GF-D8 (cell line): ENCODE measurements around the gene CRAMP1.

Experiments
- DNase-seq: peaks from one replicate; lab custom pipeline; 2025; lab: John Stamatoyannopoulos, UW

The CRAMP1 gene

GRCh38 chr16:1655909-1656807, 44.0 kb downstream of the CRAMP1 start:
- no peak for DNase-seq

- no peak for DNase-seq
Measured at GRCh38 chr16:1656808-1657617, 44.9 kb downstream of the CRAMP1 start.

- DNase-seq: no peak
Measured at GRCh38 chr16:1657841-1658240, 45.7 kb downstream of the CRAMP1 start.

- no peak for DNase-seq
Measured at GRCh38 chr16:1659031-1659430, 46.9 kb downstream of the CRAMP1 start.

GRCh38 chr16:1661826-1662225, 49.7 kb downstream of the CRAMP1 start:
- no peak for DNase-seq

DNA sequence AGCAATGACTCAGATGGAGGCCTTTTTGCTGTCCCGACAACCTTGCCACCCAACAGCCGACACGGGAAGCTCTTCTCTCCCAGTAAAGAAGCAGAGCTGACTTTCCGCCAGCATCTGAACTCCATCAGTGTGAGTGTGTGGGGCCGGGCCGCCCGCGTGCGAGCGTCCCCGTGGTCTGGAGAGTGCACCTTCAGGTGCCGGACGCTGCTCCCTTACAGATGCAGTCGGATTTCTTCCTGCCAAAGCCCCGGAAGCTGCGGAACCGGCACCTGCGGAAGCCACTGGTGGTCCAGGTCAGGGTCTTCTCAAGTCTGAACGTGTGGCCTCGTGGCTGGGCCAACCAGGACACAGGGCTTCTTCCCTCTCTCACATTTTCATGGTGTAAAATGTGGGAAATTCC, 50.4 kb downstream of the CRAMP1 start:
- DNase-seq: no peak

DNA sequence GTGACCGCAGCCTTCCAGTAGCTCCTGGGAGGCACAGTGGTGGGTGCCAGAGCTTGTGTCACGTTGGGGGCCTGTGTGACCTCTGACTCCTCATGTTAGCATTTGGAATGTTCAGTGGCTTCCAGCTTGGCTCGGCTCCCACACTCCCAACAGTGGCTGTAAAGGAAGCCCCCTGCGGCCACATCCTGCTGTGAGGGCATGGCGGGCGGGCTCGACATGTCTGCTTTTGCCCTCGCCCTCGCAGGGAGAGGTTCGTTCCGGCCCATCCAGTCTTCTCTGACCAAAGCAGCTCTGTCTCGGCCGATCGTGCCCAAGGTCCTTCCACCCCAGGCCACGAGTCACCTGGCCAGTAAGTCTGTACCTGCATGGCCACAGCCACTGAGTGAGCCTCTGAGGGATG, 53.7 kb downstream of the CRAMP1 start:
- no peak for DNase-seq

- DNase-seq: no peak
Measured at GRCh38 chr16:1666316-1666715, 54.2 kb downstream of the CRAMP1 start.

DNA sequence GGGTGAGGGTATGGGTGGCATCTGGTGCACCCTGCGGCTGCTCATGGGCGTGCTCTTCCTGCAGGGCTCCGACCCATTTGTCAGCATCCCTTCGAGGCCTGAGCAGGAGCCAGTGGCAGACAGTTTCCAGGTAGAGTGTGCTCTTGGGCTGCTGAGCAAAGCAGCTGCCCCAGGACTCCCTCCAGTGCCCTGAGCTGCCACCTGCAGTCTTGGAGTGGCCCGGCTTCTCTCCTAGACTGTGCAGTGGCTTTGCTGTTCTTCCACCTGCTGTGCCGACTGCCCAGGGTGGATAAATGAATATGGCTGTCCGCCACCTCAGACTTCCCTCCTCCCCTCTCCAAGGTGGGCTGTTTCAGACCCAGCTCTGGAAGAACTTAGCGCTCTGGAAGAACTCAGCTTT, 55.1 kb downstream of the CRAMP1 start:
- DNase-seq: no peak

DNA sequence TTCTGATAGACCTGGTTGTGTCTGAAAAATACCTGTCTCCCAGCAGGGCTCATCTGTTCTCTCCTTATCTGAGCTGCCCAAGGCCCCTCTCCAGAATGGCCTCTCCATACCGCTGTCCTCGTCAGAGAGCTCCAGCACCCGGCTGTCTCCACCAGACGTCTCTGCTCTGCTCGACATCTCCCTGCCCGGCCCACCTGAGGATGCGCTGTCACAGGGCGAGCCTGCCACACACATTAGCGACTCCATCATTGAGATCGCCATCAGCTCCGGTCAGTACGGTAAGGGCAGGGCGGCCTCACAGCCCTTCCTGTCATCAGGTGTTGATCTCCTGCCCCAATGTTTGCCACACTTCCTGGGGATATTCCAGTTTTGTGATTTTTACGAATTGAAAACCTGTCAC, 55.8 kb downstream of the CRAMP1 start:
- no peak for DNase-seq

DNA sequence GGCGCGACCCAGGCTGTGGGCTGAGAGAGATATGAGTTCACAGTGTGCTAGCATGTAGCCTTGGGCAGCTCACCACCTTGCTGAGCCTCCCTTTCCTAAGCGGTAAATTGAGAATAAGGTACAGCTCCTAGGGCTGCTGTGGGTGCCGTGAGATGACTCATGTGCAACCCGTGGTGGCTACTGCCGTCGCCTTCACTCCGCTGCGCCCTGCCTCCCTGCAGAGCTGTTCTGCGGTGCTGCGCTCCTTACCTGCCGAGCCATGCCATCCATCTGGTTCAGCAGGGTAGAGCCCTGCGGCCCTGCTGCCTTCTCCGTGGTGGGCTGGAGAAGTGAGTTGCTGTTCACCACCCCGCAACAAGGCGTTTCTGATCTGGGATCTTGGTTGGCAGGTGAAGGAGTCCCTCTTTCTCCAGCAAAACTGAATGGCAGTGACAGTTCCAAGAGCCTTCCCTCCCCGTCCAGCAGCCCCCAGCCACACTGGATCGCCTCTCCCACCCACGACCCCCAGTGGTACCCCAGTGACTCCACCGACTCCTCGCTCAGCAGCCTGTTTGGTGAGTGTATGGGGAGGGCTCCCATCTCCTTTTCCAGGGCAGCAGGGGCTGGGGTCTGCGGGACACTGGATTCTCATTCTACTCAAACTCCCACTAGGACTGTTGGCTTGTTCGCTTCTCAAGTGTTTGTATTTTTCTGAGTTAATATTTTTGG, 56.6 kb downstream of the CRAMP1 start:
- DNase-seq: no peak

DNA sequence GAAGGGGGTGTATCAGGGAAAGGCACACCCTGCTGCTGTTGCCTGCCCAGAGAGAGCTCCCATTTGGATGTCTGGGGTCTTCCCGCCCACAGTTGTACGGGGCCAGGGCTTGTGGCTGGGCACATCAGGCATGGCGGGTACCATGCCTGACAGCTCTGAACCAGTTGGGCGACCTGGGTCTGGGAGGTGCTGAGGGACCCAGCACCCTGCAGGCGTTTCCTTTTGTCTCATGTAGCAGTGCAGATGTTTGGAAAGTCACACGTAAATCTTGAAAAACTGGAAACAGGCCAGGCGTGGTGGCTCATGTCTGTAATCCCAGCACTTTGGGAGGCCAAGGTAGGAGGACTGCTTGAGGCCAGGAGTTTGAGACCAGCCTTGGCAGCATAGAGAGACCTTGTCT, 57.5 kb downstream of the CRAMP1 start:
- DNase-seq: no peak

DNA sequence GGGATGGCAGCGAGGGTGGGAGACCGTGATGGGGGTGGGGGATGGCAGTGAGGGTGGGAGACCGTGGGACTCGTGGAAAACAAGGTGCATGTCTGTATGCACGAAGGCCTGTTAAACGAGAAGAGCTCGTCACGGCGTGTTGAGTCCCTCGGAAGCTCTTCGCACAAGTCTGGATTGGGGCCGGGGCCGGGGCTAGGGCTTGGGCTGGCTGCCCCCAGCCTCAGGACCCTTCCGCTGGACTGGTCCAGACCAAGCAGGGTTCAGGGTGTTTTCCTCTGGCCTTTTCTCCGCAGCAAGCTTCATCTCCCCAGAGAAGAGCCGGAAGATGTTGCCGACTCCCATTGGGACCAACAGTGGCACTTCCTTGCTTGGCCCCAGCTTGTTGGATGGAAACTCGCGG, 58.2 kb downstream of the CRAMP1 start:
- DNase-seq: no peak

DNA sequence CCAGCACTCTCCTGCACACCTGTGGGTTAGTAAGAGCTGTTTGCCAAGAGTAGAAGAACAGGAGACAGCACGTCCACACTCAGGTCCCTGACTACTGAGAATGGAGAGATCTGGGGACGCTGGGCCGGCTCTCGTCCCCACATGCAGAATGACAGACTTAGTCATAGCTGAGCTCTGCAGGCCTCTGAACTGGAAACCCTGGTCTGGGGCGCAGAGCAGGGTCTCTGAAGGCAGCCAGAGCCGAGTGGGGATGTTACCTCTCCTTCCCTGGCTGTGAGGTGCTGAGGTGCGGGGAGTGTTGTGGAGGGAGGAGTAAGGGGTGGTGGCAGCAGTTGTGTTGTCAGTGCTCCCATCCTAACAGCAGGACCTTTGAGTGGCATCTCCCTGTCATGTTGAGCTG, 58.7 kb downstream of the CRAMP1 start:
- no peak for DNase-seq

DNA sequence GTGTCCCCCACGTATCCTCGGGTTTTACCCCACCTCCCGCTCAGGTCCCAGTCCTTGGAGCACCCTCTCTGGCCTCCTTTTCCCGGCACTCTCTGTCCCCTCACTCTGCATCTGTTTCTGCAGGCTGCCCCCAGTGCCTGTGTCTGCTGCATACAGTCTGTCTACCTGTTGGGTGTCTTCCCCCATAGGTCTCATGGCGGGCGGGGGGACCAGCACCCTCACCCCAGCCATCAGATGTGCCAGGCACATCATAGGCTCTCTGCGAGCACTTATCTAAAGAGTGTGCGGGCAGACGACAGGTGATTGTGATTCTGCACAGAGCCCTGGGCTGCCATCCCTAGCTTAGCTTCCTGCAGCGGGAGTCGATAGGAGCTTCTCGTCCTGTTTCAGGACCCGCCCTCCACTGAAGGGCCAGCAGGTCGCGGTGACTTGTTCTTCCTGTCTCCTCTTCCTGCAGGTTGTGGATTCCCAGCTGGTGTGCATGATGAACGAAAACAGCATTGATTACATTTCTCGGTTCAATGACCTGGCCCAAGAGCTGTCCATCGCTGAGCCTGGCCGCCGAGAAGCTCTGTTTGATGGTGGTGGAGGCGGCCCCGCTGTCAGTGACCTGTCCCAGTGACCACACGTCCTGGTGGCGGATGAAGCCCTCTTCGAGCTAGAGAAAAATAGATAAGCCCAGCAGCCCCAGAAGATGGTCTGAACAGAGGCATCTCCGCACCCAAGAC, 61.4 kb downstream of the CRAMP1 start:
- DNase-seq: no peak

DNA sequence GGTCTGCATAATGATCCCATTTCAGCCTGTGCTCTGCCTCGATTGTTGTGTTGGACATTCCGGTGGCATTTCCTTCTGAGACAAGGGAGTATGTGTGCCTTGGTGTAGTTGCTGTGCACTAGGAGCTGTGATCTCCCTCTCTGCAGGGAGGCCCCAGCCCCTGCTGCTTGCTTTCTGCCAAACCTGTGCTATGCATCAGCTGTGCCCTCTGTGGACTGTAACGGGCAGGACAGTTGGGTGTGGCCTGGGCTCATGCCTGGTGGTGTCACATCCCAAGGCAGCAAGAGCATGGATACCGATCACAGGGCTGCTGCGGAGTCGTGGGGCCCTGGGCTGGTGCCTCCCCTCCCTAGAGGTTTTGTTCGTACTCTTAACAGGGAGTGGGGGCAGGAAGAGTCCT, 62.1 kb downstream of the CRAMP1 start:
- DNase-seq: no peak

DNA sequence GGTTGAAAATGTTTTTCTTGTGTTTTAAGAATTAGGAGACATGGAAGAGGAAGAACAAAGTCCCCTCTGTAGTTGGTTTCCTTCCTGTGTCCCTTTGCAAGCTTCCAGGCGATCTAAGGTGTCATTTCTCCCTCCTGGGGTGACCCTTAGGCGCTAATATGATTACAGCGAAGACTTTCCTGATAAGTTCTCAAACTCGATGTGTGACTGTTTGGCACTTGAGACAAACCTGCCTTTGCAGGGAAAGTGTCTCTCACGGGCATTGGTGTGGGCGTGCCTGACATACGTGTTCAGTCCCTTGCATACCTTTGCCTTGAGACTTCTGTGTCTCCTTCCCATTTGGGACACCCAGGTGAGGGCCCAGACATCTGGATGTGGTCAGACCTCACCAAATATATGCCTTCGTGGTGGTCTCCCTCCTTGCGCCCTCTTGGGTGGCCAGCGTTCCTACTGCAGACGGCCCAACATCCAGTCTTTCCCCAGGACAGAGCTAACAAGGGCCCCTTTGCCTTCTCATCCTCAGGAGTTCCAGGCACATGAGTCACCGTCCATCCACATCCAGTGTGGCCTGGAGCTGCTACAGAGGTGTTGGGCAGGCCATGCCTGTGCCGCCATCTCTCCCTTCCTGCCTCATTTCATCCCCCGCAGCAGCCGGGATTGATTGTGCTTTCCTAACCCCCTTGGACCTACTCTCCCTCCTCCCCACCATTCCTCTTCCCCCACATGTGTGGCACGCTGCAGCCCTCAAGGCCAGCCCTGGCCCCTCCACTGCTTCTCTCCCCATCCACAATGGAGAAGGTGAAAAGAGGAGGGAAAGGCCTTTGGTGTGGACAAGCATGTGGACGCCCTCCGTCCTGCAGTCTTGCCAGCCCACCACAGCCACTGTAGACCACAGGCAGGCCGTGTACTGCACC, 62.8 kb downstream of the CRAMP1 start:
- DNase-seq: no peak

GRCh38 chr16:1676661-1677060, 64.5 kb downstream of the CRAMP1 start:
- DNase-seq: no peak

DNA sequence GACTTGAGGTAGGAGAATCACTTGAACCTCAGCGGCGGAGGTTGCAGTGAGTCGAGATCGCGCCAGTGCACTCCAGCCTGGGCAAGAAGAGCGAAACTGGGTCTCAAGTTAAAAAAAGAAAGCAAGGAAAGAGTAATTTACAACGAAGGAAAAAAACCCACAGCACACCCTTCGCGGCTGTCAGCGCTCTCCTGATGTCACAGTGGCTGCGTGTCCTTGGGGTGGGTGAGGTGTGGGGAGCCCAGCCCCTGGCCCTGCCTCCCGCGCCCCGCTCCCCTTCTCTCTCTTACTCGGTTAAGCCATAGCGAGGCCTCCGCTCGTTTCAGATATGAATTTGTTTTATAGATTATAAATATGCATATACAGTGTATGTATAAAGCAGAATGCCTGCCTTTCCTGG, 65.2 kb downstream of the CRAMP1 start:
- no peak for DNase-seq

DNA sequence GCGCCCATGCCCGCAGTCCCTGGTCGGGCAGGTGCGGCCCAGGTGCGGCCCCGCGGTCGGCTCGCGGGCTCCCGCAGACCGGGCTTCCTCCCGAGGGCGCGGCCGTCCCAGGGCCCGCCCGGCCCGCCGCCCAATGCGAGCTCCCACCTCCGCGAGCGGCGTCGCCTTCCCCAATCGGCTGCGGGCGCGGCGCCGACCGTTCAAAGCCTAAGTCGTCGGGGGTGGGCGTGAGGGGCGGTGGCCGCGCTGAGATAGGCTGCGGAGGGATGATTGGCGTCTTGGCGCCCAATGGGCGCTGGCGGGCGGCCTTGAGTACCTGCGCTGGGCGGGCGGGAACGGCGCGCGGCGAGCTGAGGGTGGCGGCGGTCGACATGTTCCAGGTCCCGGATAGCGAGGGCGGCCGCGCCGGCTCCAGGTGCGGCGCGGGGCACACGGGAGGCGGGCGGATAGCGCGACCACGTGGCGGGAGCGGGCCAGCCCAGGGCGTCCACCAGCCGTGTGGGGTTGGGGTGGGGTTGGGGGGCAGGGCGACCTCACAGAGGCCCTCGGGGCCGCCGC, 65.9 kb downstream of the CRAMP1 start, which contains the start of gene JPT2:
TSS of gene JPT2 (plus strand) at position 338 of the 558 bp plus-strand sequence. CDS start at position 372, 34 bp downstream.
- peak; percentile 85 for DNase-seq
